Peyer's patch (tissue), 4 donors: ENCODE measurements around the gene ASCC1.

Experiments used
- CTCF ChIP-seq, 6 experiments: fragments of 450-650 bp in 4 of 6; fragments of 200-600 bp in 2 of 6; sonication (generic) in 1 of 6; IDR thresholded peaks; one replicate each; pipeline ENCODE4 v1.5.1; 2017 to 2019; ENCODE audit warnings: antibody characterized with exemption in 6 of 6, mild to moderate bottlenecking in 3 of 6, moderate library complexity in 1 of 6
- POLR2A ChIP-seq, 2 donors: fragments of 450-650 bp; IDR thresholded peaks; one replicate each; pipeline ENCODE4 v1.5.1; 2017; ENCODE audit warnings: antibody characterized with exemption in 2 of 2, mild to moderate bottlenecking in 2 of 2, moderate library complexity in 2 of 2

GRCh38 chr10:72229261-72230251 is 13.5 kb upstream of the ASCC1 start:
- no peak for TF ChIP-seq CTCF (IDR thresholded peaks at IDR 0.05)
- TF ChIP-seq POLR2A (IDR thresholded peaks at IDR 0.05) = no peak
